Sigmoid colon (tissue), 4 donors: ENCODE results near the gene DENND4B.

ENCODE experiments used
- CTCF ChIP-seq, 4 experiments: fragments of 450-650 bp in 3 of 4; fragments of 200-600 bp in 1 of 4; IDR thresholded peaks; one replicate each; pipeline ENCODE4 v1.5.1; 2016 to 2019; ENCODE audit warnings: antibody characterized with exemption in 4 of 4, mild to moderate bottlenecking in 3 of 4, moderate library complexity in 2 of 4
- EP300 ChIP-seq, 4 donors: sonication (generic); formaldehyde crosslinking; IDR thresholded peaks; one replicate each; pipeline ENCODE4 v1.6.1; 2017; ENCODE audit warnings: antibody characterized with exemption in 4 of 4
- POLR2A ChIP-seq, 2 donors: fragments of 450-650 bp; IDR thresholded peaks; one replicate each; pipeline ENCODE4 v1.6.1; 2016; ENCODE audit warnings: antibody characterized with exemption in 2 of 2, mild to moderate bottlenecking in 2 of 2, moderate library complexity in 2 of 2

- TF ChIP-seq EP300 (IDR thresholded peaks at IDR 0.05): no peak
- TF ChIP-seq CTCF (IDR thresholded peaks at IDR 0.05): no peak
- no peak for TF ChIP-seq POLR2A (IDR thresholded peaks at IDR 0.05)
These were observed 17.1 kb downstream of the DENND4B start for GRCh38 chr1:153929426-153929825.
